GM12878 (cell line): ENCODE measurements around the gene CELF2. TPM values are rescaled to one million over a fixed set of nuclear protein-coding genes. Genes with fewer than 3 reads are reported as not detected.

ENCODE experiments used
- ATAC-seq: fragments of 200-7000 bp; cut with Tn5 transposase; 3 replicates; pipeline ENCODE4 v1.9.1; 2020; ENCODE audit warnings: mild to moderate bottlenecking, moderate library complexity
- BruUV-seq: library from RNA; stranded (reverse); fragments of 400-500 nt; replicated peaks from 2 replicates; lab custom pipeline; 2021; lab: Mats Ljungman, UMichigan
- CTCF ChIA-PET: fragments of 300-600 bp; sonication (Branson Sonifier 250); formaldehyde crosslinking; extraction: SDS; loops from one replicate; lab custom pipeline; 2021; ENCODE audit warnings: inconsistent platforms; lab: Yijun Ruan, JAX
- POLR2A ChIA-PET: fragments of 350-600 bp; formaldehyde crosslinking; extraction: SDS; loops from one replicate; lab custom pipeline; 2021; ENCODE audit warnings: inconsistent platforms; lab: Charles Lee
- RAD21 ChIA-PET: fragments of 300-600 bp; sonication (Branson Sonifier 250); formaldehyde crosslinking; loops from one replicate; lab custom pipeline; 2023; ENCODE audit warnings: antibody characterized with exemption; ENCODE audit not compliant: unreplicated experiment; lab: Charles Lee
- SMC1A ChIA-PET: fragments of 300-600 bp; sonication (Branson Sonifier 250); formaldehyde crosslinking; loops from one replicate; lab custom pipeline; 2023; ENCODE audit not compliant: unreplicated experiment, uncharacterized antibody; lab: Charles Lee
- DNase-seq: peaks from one replicate; pipeline ENCODE4 v3.0.0-alpha.2; 2011; ENCODE audit warnings: low read depth, low spot score
- FAIRE-seq: peaks from 3 replicates; lab custom pipeline; 2011; peaks lifted over from hg19 to GRCh38; lab: Jason Lieb, UNC
- H2AFZ ChIP-seq: 2 replicates; pipeline ENCODE4 v1.6.0; 2011; ENCODE audit warnings: low read depth, low read length, control low read depth; ENCODE audit not compliant: control insufficient read depth
- H3K27ac ChIP-seq: 2 replicates; pipeline ENCODE4 v1.5.1; 2011; ENCODE audit warnings: control low read depth; ENCODE audit not compliant: control insufficient read depth, insufficient read depth
- H3K27me3 ChIP-seq, 2 experiments: replicated peaks in 1 of 2; 2 replicates each; pipeline versions ENCODE4 v1.6.0 to v1.6.1; 2011; ENCODE audit warnings: low read length in 1 of 2; ENCODE audit not compliant: control insufficient read depth in 2 of 2, insufficient read depth in 2 of 2
- H3K36me3 ChIP-seq, 2 experiments: 2 replicates each; pipeline ENCODE4 v1.5.1; 2011; ENCODE audit warnings: low read length in 1 of 2; ENCODE audit not compliant: control insufficient read depth in 2 of 2, insufficient read depth in 2 of 2
- H3K4me1 ChIP-seq: 2 replicates; pipeline ENCODE4 v1.6.1; 2011; ENCODE audit warnings: mild to moderate bottlenecking, low read length, moderate library complexity, mixed read lengths; ENCODE audit not compliant: control insufficient read depth, insufficient read depth
- H3K4me2 ChIP-seq: 2 replicates; pipeline ENCODE4 v1.6.0; 2011; ENCODE audit warnings: control low read depth; ENCODE audit not compliant: control insufficient read depth, insufficient read depth
- H3K4me3 ChIP-seq: fragments of 200-600 bp; sonication (generic); 2 replicates; pipeline ENCODE4 v1.5.1; 2016
- H3K79me2 ChIP-seq: 2 replicates; pipeline ENCODE4 v1.6.0; 2011; ENCODE audit warnings: low read length; ENCODE audit not compliant: control insufficient read depth, insufficient read depth
- H3K9ac ChIP-seq: 2 replicates; pipeline ENCODE4 v1.8.0; 2011; ENCODE audit warnings: low read length, control low read depth, mixed read lengths; ENCODE audit not compliant: control insufficient read depth, insufficient read depth
- H3K9me3 ChIP-seq: replicated peaks from 3 replicates; pipeline ENCODE4 v1.5.1; 2011; ENCODE audit warnings: mild to moderate bottlenecking, low read length; ENCODE audit not compliant: control insufficient read depth, insufficient read depth
- H4K20me1 ChIP-seq: 2 replicates; pipeline ENCODE4 v1.6.0; 2011; ENCODE audit not compliant: control insufficient read depth, insufficient read depth
- RELA ChIP-seq: fragments of 450-650 bp; IDR thresholded peaks from 2 replicates; pipeline ENCODE4 v1.8.0; 2014; ENCODE audit warnings: borderline replicate concordance; ENCODE audit not compliant: partially characterized antibody
- SMC3 ChIP-seq: IDR thresholded peaks from 2 replicates; pipeline ENCODE4 v1.6.1; 2011; ENCODE audit warnings: low read length, improper control_type of control experiment, borderline replicate concordance
- SREBF2 ChIP-seq: IDR thresholded peaks from 2 replicates; pipeline ENCODE4 v1.6.1; 2012; ENCODE audit warnings: mild to moderate bottlenecking, low read length
- TARDBP ChIP-seq: IDR thresholded peaks from 2 replicates; pipeline ENCODE4 v1.6.1; 2016; ENCODE audit warnings: borderline replicate concordance
- TCF3 ChIP-seq: IDR thresholded peaks from 2 replicates; pipeline ENCODE4 v1.6.1; 2012; ENCODE audit warnings: low read depth, mild to moderate bottlenecking, low read length, borderline replicate concordance; ENCODE audit not compliant: insufficient read depth
- ZBED1 ChIP-seq: IDR thresholded peaks from 2 replicates; pipeline ENCODE4 v1.6.1; 2016; ENCODE audit warnings: borderline replicate concordance
- ZNF622 ChIP-seq: fragments of 450-650 bp; IDR thresholded peaks from 2 replicates; pipeline ENCODE4 v1.6.1; 2017; ENCODE audit warnings: mild to moderate bottlenecking, inconsistent platforms
- WGBS: methylation state at CpG from one replicate; pipeline ENCODE4 v1.1.6; 2016; ENCODE audit warnings: low lambda C conversion rate; ENCODE audit not compliant: insufficient replicate concordance, insufficient coverage; ENCODE audit errors: missing lambda C conversion rate; 5-methylcytosine and 5-hydroxymethylcytosine counted together
- in situ Hi-C: fragments of 300-500 bp; cut with MboI; formaldehyde crosslinking; loops from 9 replicates; pipeline ENCODE4 v1.14.3; 2018; ENCODE audit warnings: mixed read lengths
- intact Hi-C: fragments of 100-400 bp; cut with micrococcal nuclease; formaldehyde crosslinking; loops from one replicate; pipeline ENCODE4 v1.14.2; 2022; ENCODE audit not compliant: unreplicated experiment
- polyA plus RNA-seq, 11 experiments: library from polyadenylated mRNA; depleted of rRNA in 4 of 11; unstranded in 6 of 11; stranded (reverse) in 5 of 11; fragments of >200 nt; fragmentation: Nextera tagmentation in 4 of 11; fragmentation: Illumina TruSeq in 1 of 11; extraction: Ambion mirVana in 4 of 11; extraction: Trizol in 1 of 11; gene quantifications; 1 replicate in 1 of 11; 2 replicates in 10 of 11; pipeline versions ENCODE4 v1.2.1 to v1.2.3, GENCODE V29; 2011 to 2016; ENCODE audit warnings: inconsistent platforms in 2 of 11, missing spikeins in 2 of 11, low read depth in 1 of 11
- total RNA-seq, 4 experiments: library from RNA; depleted of rRNA in 3 of 4; stranded (reverse); fragments of >200 nt in 3 of 4; fragmentation: Illumina TruSeq in 1 of 4; extraction: Trizol in 1 of 4; gene quantifications; 2 replicates each; pipeline versions ENCODE4 v1.2.1 to v1.2.3, GENCODE V29; 2013 to 2021

Gene CELF2
- total and polyA plus RNA-seq, 10 of the 15 experiments (the other 5 are each of a cell fraction or from before 2014, with no cell fraction given), result 20.8 to 129 (median 86.3) TPM

DNA sequence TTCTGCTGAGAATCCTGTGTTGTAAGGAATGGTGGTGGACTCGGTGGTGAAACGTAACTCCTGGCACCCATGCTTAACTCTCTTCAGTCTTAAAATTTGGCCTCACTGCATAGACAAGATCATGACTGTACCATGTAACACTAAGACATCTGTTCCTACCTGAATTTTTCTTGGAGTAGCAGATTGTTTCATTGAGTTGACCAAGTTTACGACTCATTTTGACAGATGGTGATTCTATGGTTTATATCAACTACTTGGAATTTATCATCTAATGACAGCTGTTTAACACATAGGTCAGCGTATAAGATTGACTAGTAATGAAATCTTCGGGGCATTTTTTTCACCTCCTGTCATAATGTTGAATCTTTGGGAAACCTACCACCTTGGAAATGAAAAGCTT is 184.2 kb downstream of the CELF2 start:
- CTCF ChIA-PET, result interaction anchor here (1.6 kb wide), 1 partner anchor 24 kb away, joined by 3 read pairs; no protein-coding TSS in a partner anchor
- intact Hi-C loops, result no loop called here
- H3K4me1 ChIP-seq, result peaks cover 60% of the 10 kb centered on the region
- peaks cover 100% of the 10 kb centered on the region for H3K79me2 ChIP-seq
- H3K4me2 ChIP-seq, result no peak overlapping the region
- H4K20me1 ChIP-seq, result peaks cover 3% of the 10 kb centered on the region
- TF ChIP-seq ZBED1 (no peak), SMC3 (no peak), ZNF622 (no peak), RELA (no peak), TARDBP (no peak), SREBF2 (no peak), TCF3 (no peak)
- no peak overlapping the region for H2AFZ ChIP-seq
- no peak overlapping the region for H3K9ac ChIP-seq
- POLR2A ChIA-PET, result interaction anchor here (1.0 to 1.9 kb wide), 4 partner anchors 8 to 125 kb away, joined by 3 to 13 read pairs (median 6); no protein-coding TSS in a partner anchor
- RAD21 ChIA-PET, result interaction anchor here (1.1 to 2.1 kb wide), 4 partner anchors 31 to 70 kb away, joined by 3 to 7 read pairs (median 4); no protein-coding TSS in a partner anchor
- no peak overlapping the region for H3K4me3 ChIP-seq
- 74% methylated on average over 5 of the region's 5 CpGs for WGBS
- SMC1A ChIA-PET, result interaction anchor here (0.6 to 2.1 kb wide), 9 partner anchors 10 to 56 kb away, joined by 3 to 13 read pairs (median 3); no protein-coding TSS in a partner anchor
- ATAC-seq (no peak), DNase-seq (no peak), FAIRE-seq (no peak)
- peaks cover 24 to 56% of the 10 kb centered on the region in 2 experiments for H3K36me3 ChIP-seq
- H3K27ac ChIP-seq, result peak overlapping the region; percentile 59; the same call in 1 of the 2 replicates
- H3K27me3 ChIP-seq, result no peaks in the 10 kb centered on the region
- no TSS peak for BruUV-seq
- H3K9me3 ChIP-seq, result no peaks in the 10 kb centered on the region; the same call in 1 of the 3 replicates
- in situ Hi-C loops, result no loop called here
